HTR-8/SVneo (cell line): ENCODE data around the gene CDK19.
"Not testable (repeated sequence)": the region's sequence is repeated elsewhere in the genome, so short reads cannot be mapped to it uniquely, and the experiment has no call there.

Experiments
- DNase-seq: peaks from one replicate; pipeline ENCODE4 v3.0.0; 2011; ENCODE audit warnings: low spot score, mixed read lengths; ENCODE audit not compliant: insufficient read length
- FAIRE-seq: peaks from 2 replicates; lab custom pipeline; 2011; peaks lifted over from hg19 to GRCh38; lab: Jason Lieb, UNC

The CDK19 gene

GRCh38 chr6:110814102-110815014 lies 911 bp downstream of the CDK19 start:
- DNase-seq: peak; percentile 14
- no peak for FAIRE-seq

- FAIRE-seq: no peak
Measured at GRCh38 chr6:110813338-110814101, 1.7 kb downstream of the CDK19 start.

DNA sequence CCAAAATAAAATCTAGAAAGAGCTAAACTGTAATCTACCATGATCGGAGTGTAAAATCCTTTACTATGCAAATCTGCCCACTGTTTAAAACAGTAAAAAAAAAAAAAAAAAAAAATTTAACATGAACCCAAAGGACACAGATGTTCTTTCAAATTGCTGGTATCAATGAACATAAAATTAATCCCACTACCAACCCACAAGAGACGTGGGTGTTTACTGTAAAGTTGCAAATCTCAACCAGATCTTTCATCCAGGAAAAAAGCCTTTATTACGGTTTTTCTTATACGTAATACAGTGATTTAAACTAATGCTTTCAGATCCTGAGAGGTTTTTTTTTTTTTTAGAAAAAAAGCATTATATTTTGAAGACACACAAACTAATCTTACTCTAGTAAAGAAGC lies 2.5 kb downstream of the CDK19 start:
- DNase-seq: no peak
- FAIRE-seq: no peak

More at GRCh38 chr6:110813338-110814101, 1.7 kb downstream of the CDK19 start:
- DNase-seq: peak; percentile 13

- DNase-seq (no peak), FAIRE-seq (no peak)
Measured at GRCh38 chr6:110810896-110811586, 4.2 kb downstream of the CDK19 start.

DNA sequence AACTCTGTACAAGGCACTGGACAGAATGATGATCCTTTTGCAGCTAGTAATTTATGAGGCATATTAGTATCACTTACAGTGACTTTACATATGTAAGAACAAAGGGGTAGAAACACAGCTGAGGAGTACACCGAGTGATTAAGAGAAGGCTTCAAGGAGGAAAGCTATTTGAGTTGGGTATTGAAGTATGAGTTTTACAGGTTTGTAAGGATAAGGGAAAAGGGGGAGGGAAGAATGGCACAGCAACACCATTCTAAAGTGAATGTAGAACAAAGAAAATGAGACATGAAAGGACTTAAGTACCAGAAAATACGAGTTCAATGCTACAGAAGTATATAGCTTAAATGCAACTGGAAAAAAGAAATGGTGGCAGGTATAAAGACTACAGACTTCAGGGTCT lies 5.5 kb downstream of the CDK19 start:
- FAIRE-seq (no peak), DNase-seq (no peak)

DNA sequence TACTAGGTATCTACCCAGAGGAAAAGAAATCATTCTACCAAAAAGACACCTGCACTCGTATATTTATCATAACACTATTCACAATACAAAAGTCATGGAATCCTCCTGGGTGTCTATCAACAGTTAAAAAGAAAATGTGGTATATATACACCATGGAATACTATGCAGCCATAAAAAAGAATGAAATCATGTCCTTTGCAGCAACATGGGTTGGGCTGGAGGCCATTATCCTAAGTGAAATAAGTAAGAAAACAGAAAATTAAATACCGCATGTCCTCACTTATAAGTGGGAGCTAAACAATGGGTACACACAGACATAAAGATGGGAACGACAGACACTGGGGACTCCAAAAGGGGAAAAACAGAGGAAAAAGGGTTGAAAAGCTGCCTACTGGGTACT lies 13.1 kb downstream of the CDK19 start:
- FAIRE-seq, DNase-seq: not testable (repeated sequence)

DNA sequence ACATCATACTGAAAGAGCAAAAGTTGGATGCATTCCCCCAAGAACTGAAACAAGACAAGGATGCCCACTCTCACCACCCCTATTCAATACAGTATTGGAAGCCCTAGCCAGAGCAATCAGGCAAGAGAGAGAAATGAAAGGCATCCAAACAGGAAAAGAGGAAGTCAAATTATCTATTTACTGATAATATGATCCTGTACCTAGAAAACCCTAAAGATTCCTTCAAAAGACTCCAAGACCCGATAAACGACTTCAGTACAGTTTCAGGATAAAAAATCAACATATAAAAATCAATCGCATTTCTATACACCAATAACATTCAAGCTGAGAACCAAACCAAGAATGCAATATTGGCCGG lies 14.5 kb downstream of the CDK19 start:
- DNase-seq (no peak), FAIRE-seq (no peak)

DNA sequence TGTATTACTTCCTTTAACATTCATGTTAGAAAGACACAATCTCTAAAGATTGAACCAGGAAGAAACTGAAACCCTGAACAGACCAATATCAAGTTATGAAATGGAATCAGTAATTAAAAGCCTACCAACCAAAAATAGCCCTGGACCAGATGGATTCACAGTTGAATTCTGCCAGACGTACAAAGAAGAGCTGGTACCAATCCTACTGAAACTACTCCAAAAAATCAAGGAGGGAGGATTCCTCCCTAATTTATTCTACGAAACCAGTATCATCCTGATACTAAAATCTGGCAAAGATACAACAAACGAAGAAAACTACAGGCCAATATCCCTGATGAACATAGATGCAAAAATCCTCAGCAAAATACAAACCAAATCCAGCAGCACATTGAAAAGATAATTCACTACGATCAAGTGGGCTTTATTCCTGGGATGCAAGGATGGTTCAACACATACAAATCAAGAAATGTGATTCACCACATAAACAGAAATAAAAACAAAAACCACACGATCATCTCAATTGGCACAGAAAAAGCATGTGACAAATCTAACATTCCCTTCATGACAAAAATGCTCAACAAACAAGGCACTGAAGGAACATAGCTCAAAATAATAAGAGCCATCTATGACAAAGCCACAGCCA lies 15.0 kb downstream of the CDK19 start:
- no peak for DNase-seq
- no peak for FAIRE-seq

- FAIRE-seq (no peak), DNase-seq (no peak)
Measured at GRCh38 chr6:110799655-110800054, 15.6 kb downstream of the CDK19 start.

GRCh38 chr6:110799189-110799588 lies 16.1 kb downstream of the CDK19 start:
- DNase-seq (no peak), FAIRE-seq (no peak)

GRCh38 chr6:110795271-110795670 lies 20.0 kb downstream of the CDK19 start:
- FAIRE-seq (no peak), DNase-seq (no peak)

DNA sequence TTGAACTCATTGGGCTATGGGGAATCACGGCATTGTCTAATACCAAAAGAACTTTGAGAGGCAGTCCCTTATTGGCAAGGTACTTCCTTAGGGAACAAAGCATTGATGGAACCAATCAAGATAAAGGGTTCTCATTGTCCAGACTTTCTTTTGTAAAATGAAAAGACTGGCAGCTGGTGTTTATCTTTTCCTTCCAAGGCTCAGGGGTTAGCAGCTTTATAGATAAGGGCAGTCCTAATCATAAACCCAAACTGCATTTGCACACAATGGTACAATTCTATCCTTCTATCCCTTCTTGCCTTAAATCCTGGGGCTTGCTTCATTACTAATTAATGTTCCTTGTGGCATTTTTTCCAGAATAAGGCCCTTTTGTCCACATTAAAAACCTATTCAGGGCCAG lies 28.6 kb downstream of the CDK19 start:
- FAIRE-seq: no peak
- DNase-seq: no peak

DNA sequence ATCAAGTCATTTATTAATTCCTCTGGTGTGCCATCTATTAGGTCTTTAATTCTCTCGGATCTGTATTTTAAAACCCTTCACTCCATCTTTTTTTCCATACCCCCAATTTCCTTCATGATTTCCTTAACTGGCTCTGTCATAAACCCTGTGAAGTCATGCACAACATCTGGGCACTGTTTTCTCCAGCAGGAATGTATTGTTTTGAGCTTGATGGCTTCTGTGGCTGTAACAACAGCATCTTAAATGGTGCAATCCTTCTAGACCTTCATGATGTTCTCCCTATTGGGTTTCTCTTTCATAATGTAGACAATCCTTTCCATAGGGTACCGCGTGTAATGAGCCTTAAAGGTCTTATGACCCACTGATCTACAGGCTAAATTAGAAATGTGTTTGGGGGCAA lies 29.0 kb downstream of the CDK19 start:
- DNase-seq: no peak
- no peak for FAIRE-seq

DNA sequence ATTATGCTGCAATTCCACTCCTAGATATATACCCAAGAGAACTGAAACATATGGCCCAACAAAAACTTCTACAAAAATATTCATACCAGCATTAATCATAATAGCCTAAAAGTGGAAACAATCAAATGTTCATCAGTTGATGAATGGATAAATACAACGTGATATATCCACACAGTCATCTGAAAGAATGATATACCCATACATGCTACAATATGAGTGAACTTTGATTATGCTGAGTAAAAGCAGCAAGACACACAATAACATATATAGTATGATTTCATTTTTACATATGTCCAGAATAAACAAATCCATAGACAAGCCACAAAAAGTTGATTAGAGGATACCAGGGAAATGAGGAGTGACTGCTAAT lies 30.7 kb downstream of the CDK19 start:
- FAIRE-seq: no peak
- no peak for DNase-seq

DNA sequence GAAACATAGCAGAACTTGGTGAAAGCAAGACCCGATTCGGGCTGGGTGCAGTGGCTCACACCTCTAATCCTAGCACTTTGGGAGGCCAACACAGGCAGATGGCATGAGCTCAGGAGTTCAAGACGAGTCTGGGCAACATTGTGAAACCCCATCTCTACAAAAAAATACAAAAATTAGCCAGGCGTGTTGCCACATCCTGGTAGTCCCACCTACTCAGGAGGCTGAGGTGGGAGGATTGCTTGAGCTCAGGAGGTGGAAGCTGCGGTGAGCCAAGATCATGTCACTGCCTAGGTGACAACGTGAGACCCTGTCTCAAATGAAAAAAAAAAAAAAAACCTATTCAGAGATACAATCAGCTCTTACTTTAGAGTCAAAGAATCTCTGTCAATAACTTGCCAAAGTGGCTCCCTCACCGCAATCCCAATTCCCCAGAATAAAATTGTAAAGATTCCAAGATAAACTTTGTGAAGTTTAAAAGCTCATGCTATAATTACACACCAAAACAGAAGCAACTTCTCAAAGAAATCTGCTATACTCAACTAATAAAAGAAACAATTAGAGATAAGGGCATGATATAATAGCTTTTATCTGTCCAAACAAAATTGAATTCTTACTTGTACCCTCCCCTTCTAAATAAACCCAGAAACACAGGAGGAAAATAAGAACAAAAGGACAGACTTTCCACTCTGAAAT lies 33.6 kb downstream of the CDK19 start:
- no peak for FAIRE-seq
- no peak for DNase-seq

GRCh38 chr6:110778333-110778732 lies 36.9 kb downstream of the CDK19 start:
- FAIRE-seq (no peak), DNase-seq (no peak)

- no peak for FAIRE-seq
- no peak for DNase-seq
Measured at GRCh38 chr6:110777636-110778035, 37.6 kb downstream of the CDK19 start.

- DNase-seq: no peak
- FAIRE-seq: no peak
Measured at GRCh38 chr6:110776413-110776812, 38.9 kb downstream of the CDK19 start.

DNA sequence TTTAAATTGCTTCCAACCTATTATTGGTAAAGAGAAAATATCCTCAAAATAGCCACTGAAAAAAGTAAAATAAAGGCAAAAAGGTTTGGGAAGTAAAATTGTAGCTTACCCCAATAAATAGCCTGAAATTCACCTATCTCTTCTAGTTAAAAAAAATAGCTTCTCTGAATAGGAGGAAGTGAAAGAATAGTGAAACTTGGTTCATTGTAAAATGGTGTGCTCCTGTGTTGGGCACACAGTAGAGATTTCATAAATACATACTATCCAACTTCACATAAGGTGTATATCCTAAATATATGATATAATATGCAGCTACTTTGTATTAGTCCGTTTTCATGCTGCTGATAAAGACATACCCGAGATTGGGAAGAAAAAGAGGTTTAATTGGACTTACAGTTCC lies 45.3 kb downstream of the CDK19 start:
- FAIRE-seq (no peak), DNase-seq (no peak)

DNA sequence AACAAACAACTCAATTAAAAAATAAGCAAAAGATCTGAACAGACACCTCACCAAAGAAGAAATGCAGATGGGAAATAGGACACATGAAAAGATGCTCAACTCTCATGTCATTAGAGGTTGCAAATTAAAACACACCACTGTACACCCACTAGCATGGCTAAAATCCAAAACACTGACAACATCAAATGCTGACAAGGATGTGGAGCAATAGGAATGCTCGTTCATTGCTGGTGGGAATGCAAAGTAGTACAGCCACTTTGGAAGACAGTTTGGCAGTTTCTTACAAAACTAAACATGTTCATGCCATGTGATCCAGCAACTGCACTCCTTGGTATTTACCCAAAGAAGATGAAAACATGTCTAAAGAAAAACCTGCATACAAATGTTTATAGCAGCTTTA lies 47.2 kb downstream of the CDK19 start:
- no peak for FAIRE-seq

More for the DNA sequence above, 47.2 kb downstream of the CDK19 start:
- DNase-seq: no peak
